HG03064 (cell line): ENCODE data around the gene OTULIN.

Experiments used
- ATAC-seq: cut with Tn5 transposase; IDR thresholded peaks from one replicate; pipeline ENCODE4 v1.9.1; 2021; ENCODE audit warnings: low read depth; ENCODE audit not compliant: unreplicated experiment

Gene OTULIN

GRCh38 chr5:14664270-14665100 is at the start of gene OTULIN:
TSS of gene OTULIN (plus strand) at chr5:14664718. CDS start at chr5:14664826, 108 bp downstream.
- ATAC-seq = peak; percentile 60

GRCh38 chr5:14615365-14615764 is 49.2 kb upstream of the OTULIN start:
- no peak for ATAC-seq

GRCh38 chr5:14617441-14617840 is 47.1 kb upstream of the OTULIN start:
- no peak for ATAC-seq

- no peak for ATAC-seq
Observed at GRCh38 chr5:14627270-14627669, 37.2 kb upstream of the OTULIN start.

- no peak for ATAC-seq
Observed at GRCh38 chr5:14628346-14628745, 36.2 kb upstream of the OTULIN start.

- no peak for ATAC-seq
Observed at GRCh38 chr5:14630671-14631070, 33.8 kb upstream of the OTULIN start.

- no peak for ATAC-seq
Observed at GRCh38 chr5:14635656-14636055, 28.9 kb upstream of the OTULIN start.

- ATAC-seq = no peak
Observed at GRCh38 chr5:14640765-14641164, 23.8 kb upstream of the OTULIN start.

- no peak for ATAC-seq
Observed at GRCh38 chr5:14644623-14645237, 19.8 kb upstream of the OTULIN start.

GRCh38 chr5:14650052-14650451 is 14.5 kb upstream of the OTULIN start:
- ATAC-seq = no peak

- no peak for ATAC-seq
Observed at GRCh38 chr5:14655146-14655741, 9.3 kb upstream of the OTULIN start.

GRCh38 chr5:14656898-14657297 is 7.6 kb upstream of the OTULIN start:
- no peak for ATAC-seq

- ATAC-seq = no peak
Observed at GRCh38 chr5:14659821-14660607, 4.5 kb upstream of the OTULIN start.

- ATAC-seq = no peak
Observed at GRCh38 chr5:14660833-14661232, 3.7 kb upstream of the OTULIN start.

GRCh38 chr5:14662721-14663260 is 1.7 kb upstream of the OTULIN start:
- no peak for ATAC-seq

- no peak for ATAC-seq
Observed at GRCh38 chr5:14663734-14664269, 716 bp upstream of the OTULIN start.

GRCh38 chr5:14665101-14665822 is 744 bp downstream of the OTULIN start:
- no peak for ATAC-seq

- ATAC-seq = peak; percentile 30
Observed at GRCh38 chr5:14665949-14666348, 1.4 kb downstream of the OTULIN start.

GRCh38 chr5:14666357-14666756 is 1.8 kb downstream of the OTULIN start:
- ATAC-seq = no peak

GRCh38 chr5:14667290-14667689 is 2.8 kb downstream of the OTULIN start:
- no peak for ATAC-seq
